HEK293 (cell line): Measurements from ENCODE around the gene ZSCAN30.

ENCODE experiments used
- FEZF1 ChIP-seq: fragments of 450-650 bp; formaldehyde crosslinking; IDR thresholded peaks from 2 replicates; pipeline ENCODE4 v1.5.1; 2016; ENCODE audit warnings: missing biosample characterization, missing genetic modification characterization
- KLF10 ChIP-seq: fragments of 450-650 bp; IDR thresholded peaks from 2 replicates; pipeline ENCODE4 v1.5.1; 2018; ENCODE audit warnings: missing biosample characterization, mild to moderate bottlenecking, missing genetic modification characterization
- ZBTB1 ChIP-seq: fragments of 450-650 bp; formaldehyde crosslinking; IDR thresholded peaks from 2 replicates; pipeline ENCODE4 v1.5.1; 2016; ENCODE audit warnings: missing biosample characterization, missing genetic modification characterization
- ZBTB7A ChIP-seq: fragments of 450-650 bp; formaldehyde crosslinking; IDR thresholded peaks from 2 replicates; pipeline ENCODE4 v1.5.1; 2016; ENCODE audit warnings: low read depth, missing biosample characterization, missing genetic modification characterization
- ZNF133 ChIP-seq: fragments of 450-650 bp; formaldehyde crosslinking; IDR thresholded peaks from 2 replicates; pipeline ENCODE4 v1.5.1; 2016; ENCODE audit warnings: missing biosample characterization, missing genetic modification characterization
- ZNF175 ChIP-seq: fragments of 450-650 bp; formaldehyde crosslinking; IDR thresholded peaks from 2 replicates; pipeline ENCODE4 v1.5.1; 2016; ENCODE audit warnings: missing biosample characterization, missing genetic modification characterization
- ZNF311 ChIP-seq: fragments of 450-650 bp; formaldehyde crosslinking; IDR thresholded peaks from 2 replicates; pipeline ENCODE4 v1.5.1; 2017; ENCODE audit warnings: missing biosample characterization, missing genetic modification characterization, borderline replicate concordance
- ZNF571 ChIP-seq: fragments of 450-650 bp; formaldehyde crosslinking; IDR thresholded peaks from 2 replicates; pipeline ENCODE4 v1.5.0; 2017; ENCODE audit warnings: missing biosample characterization, missing genetic modification characterization
- ZNF660 ChIP-seq: fragments of 450-650 bp; IDR thresholded peaks from 2 replicates; pipeline ENCODE4 v1.5.1; 2018; ENCODE audit warnings: missing biosample characterization, mild to moderate bottlenecking, missing genetic modification characterization
- ZNF792 ChIP-seq: fragments of 450-650 bp; formaldehyde crosslinking; IDR thresholded peaks from 2 replicates; pipeline ENCODE4 v1.5.1; 2016; ENCODE audit warnings: missing biosample characterization, missing genetic modification characterization
- ZSCAN23 ChIP-seq: fragments of 450-650 bp; formaldehyde crosslinking; IDR thresholded peaks from 2 replicates; pipeline ENCODE4 v1.5.1; 2016; ENCODE audit warnings: missing biosample characterization, missing genetic modification characterization
- TF ChIP-seq, protein P1 (sequence below): fragments of 450-650 bp; formaldehyde crosslinking; IDR thresholded peaks from 2 replicates; pipeline ENCODE4 v1.5.1; 2016; ENCODE audit warnings: missing biosample characterization, missing genetic modification characterization
- TF ChIP-seq, protein P2 (sequence below): fragments of 450-650 bp; formaldehyde crosslinking; IDR thresholded peaks from 2 replicates; pipeline ENCODE4 v1.5.1; 2016; ENCODE audit warnings: missing biosample characterization, missing genetic modification characterization

DNA sequence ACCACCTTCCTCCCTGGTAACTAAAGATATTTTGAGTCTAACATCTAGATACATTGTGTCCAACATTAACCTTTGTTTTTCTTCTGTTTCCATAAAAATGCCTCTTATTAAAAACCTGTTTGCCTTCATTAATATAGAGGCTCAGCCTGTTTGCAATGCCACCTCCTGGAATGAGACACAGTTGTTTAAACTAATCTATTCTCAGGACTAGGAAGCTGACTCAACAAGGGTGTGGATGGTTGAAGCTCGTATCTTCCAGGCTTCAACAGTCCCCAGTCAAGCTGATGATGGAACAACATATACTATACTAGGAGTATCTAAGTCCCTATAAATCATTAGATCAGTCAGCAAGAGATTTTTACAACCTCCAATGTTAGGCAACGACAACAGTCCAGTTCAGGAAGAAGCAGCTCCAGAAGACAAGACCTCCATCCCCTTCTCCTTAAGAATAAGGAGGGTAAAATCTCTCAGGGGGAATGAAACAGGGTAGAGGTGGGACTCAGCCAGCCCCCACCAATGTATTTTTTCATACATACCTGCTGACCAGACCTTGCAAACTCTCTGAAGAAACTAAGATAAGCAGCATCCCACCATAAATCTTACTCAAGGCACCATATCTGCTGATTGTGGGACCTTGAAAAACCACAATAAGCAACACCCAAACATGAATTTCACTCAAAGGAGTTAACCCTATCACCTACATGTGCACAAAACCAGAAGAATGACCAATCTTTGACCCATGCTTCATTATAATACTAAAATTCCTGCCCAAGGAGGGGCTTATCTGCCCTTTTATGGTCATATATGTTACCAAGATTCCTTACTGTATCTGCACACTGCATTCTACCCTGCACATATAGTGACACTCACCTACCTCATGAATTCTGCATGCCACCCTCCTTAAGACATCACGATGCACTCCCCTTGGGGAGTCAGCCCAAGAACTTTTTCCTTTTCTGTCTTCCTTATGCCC is 32.7 kb upstream of the ZSCAN30 start:
- TF ChIP-seq ZNF311 (tag by site-specific recombination), result no peak
- TF ChIP-seq, protein P1, sequence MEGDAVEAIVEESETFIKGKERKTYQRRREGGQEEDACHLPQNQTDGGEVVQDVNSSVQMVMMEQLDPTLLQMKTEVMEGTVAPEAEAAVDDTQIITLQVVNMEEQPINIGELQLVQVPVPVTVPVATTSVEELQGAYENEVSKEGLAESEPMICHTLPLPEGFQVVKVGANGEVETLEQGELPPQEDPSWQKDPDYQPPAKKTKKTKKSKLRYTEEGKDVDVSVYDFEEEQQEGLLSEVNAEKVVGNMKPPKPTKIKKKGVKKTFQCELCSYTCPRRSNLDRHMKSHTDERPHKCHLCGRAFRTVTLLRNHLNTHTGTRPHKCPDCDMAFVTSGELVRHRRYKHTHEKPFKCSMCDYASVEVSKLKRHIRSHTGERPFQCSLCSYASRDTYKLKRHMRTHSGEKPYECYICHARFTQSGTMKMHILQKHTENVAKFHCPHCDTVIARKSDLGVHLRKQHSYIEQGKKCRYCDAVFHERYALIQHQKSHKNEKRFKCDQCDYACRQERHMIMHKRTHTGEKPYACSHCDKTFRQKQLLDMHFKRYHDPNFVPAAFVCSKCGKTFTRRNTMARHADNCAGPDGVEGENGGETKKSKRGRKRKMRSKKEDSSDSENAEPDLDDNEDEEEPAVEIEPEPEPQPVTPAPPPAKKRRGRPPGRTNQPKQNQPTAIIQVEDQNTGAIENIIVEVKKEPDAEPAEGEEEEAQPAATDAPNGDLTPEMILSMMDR, result no peak
- TF ChIP-seq ZBTB1 (tag by site-specific recombination), result no peak
- TF ChIP-seq ZSCAN23 (tag by site-specific recombination), result no peak
- no peak for TF ChIP-seq ZNF660 (tag by site-specific recombination)
- TF ChIP-seq ZNF175, result no peak
- TF ChIP-seq ZNF571, result no peak
- no peak for TF ChIP-seq FEZF1 (tag by site-specific recombination)
- no peak for TF ChIP-seq ZNF133 (tag by site-specific recombination)
- no peak for TF ChIP-seq ZNF792 (tag by site-specific recombination)
- TF ChIP-seq, protein P2, sequence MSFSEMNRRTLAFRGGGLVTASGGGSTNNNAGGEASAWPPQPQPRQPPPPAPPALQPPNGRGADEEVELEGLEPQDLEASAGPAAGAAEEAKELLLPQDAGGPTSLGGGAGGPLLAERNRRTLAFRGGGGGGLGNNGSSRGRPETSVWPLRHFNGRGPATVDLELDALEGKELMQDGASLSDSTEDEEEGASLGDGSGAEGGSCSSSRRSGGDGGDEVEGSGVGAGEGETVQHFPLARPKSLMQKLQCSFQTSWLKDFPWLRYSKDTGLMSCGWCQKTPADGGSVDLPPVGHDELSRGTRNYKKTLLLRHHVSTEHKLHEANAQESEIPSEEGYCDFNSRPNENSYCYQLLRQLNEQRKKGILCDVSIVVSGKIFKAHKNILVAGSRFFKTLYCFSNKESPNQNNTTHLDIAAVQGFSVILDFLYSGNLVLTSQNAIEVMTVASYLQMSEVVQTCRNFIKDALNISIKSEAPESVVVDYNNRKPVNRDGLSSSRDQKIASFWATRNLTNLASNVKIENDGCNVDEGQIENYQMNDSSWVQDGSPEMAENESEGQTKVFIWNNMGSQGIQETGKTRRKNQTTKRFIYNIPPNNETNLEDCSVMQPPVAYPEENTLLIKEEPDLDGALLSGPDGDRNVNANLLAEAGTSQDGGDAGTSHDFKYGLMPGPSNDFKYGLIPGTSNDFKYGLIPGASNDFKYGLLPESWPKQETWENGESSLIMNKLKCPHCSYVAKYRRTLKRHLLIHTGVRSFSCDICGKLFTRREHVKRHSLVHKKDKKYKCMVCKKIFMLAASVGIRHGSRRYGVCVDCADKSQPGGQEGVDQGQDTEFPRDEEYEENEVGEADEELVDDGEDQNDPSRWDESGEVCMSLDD (tag by site-specific recombination), result no peak
- no peak for TF ChIP-seq KLF10 (tag by site-specific recombination)
- TF ChIP-seq ZBTB7A (tag by site-specific recombination), result no peak
